H9 (cell line): ENCODE data around the gene PTCD1. TPM values are rescaled to one million over a fixed set of nuclear protein-coding genes. Genes with fewer than 3 reads are reported as not detected.
A peak's percentile ranks its signal among the peaks of the same experiment; 100 is the strongest.

Experiments used
- DNase-seq: peaks from one replicate; pipeline ENCODE4 v3.0.0-alpha.2; 2017
- H2AFZ ChIP-seq: one replicate; pipeline ENCODE4 v1.6.1; 2013; ENCODE audit warnings: mild to moderate bottlenecking, low read length, control low read depth, moderate library complexity
- H2AK5ac ChIP-seq: 2 replicates; pipeline ENCODE4 v1.6.1; 2013; ENCODE audit warnings: low read length, control low read depth, mixed read lengths; ENCODE audit not compliant: insufficient read length
- H2BK120ac ChIP-seq: one replicate; pipeline ENCODE4 v1.6.1; 2013; ENCODE audit warnings: low read depth, mild to moderate bottlenecking, low read length, control low read depth, inconsistent platforms; ENCODE audit not compliant: poor library complexity, severe bottlenecking
- H2BK12ac ChIP-seq: 2 replicates; pipeline ENCODE4 v1.6.1; 2013; ENCODE audit warnings: low read length, control low read depth, mixed read lengths, low read depth; ENCODE audit not compliant: insufficient read length
- H2BK15ac ChIP-seq: 2 replicates; pipeline ENCODE4 v1.6.1; 2013; ENCODE audit warnings: low read depth, low read length, control low read depth
- H2BK20ac ChIP-seq: one replicate; pipeline ENCODE4 v1.6.1; 2013; ENCODE audit warnings: low read depth, mild to moderate bottlenecking, low read length, control low read depth, inconsistent platforms; ENCODE audit not compliant: poor library complexity, severe bottlenecking
- H2BK5ac ChIP-seq: 2 replicates; pipeline ENCODE4 v1.6.1; 2013; ENCODE audit warnings: low read length, control low read depth, mixed read lengths; ENCODE audit not compliant: insufficient read length
- H3K14ac ChIP-seq: 2 replicates; pipeline ENCODE4 v1.6.1; 2013; ENCODE audit warnings: low read length, control low read depth; ENCODE audit not compliant: insufficient read depth
- H3K18ac ChIP-seq: 2 replicates; pipeline ENCODE4 v1.6.1; 2013; ENCODE audit warnings: low read depth, mild to moderate bottlenecking, mixed read lengths, low read length, control low read depth; ENCODE audit not compliant: insufficient read length
- H3K23ac ChIP-seq: 2 replicates; pipeline ENCODE4 v1.6.1; 2013; ENCODE audit warnings: low read length, control low read depth, mixed read lengths, low read depth; ENCODE audit not compliant: insufficient read length
- H3K23me2 ChIP-seq: 2 replicates; pipeline ENCODE4 v1.6.1; 2013; ENCODE audit warnings: low read depth, mild to moderate bottlenecking, mixed read lengths, low read length, control low read depth; ENCODE audit not compliant: insufficient read length, poor library complexity, severe bottlenecking
- H3K27ac ChIP-seq: 2 replicates; pipeline ENCODE4 v1.5.1; 2013; ENCODE audit warnings: low read length, control low read depth, mixed read lengths, low read depth; ENCODE audit not compliant: insufficient read length
- H3K27me3 ChIP-seq: 2 replicates; pipeline ENCODE4 v1.6.1; 2013; ENCODE audit warnings: low read length, control low read depth, inconsistent platforms; ENCODE audit not compliant: insufficient read depth
- H3K4ac ChIP-seq: 2 replicates; pipeline ENCODE4 v1.6.1; 2013; ENCODE audit warnings: low read depth, mild to moderate bottlenecking, control low read depth, inconsistent platforms, low read length, moderate library complexity
- H3K4me1 ChIP-seq: 2 replicates; pipeline ENCODE4 v1.6.1; 2013; ENCODE audit warnings: low read length, control low read depth, inconsistent platforms; ENCODE audit not compliant: insufficient read depth
- H3K4me2 ChIP-seq: 2 replicates; pipeline ENCODE4 v1.6.1; 2013; ENCODE audit warnings: low read length, control low read depth, mixed read lengths; ENCODE audit not compliant: insufficient read length, insufficient read depth
- H3K56ac ChIP-seq: 2 replicates; pipeline ENCODE4 v1.6.1; 2013; ENCODE audit warnings: low read depth, mild to moderate bottlenecking, mixed read lengths, low read length, control low read depth; ENCODE audit not compliant: insufficient read length
- H3K79me1 ChIP-seq: 2 replicates; pipeline ENCODE4 v1.6.1; 2013; ENCODE audit warnings: low read depth, mild to moderate bottlenecking, moderate library complexity, low read length, control low read depth, inconsistent platforms; ENCODE audit not compliant: insufficient read depth, poor library complexity, severe bottlenecking
- H3K79me2 ChIP-seq: 2 replicates; pipeline ENCODE4 v1.6.1; 2013; ENCODE audit warnings: low read length, control low read depth, inconsistent platforms; ENCODE audit not compliant: insufficient read depth
- H3K9ac ChIP-seq: 2 replicates; pipeline ENCODE4 v1.6.1; 2013; ENCODE audit warnings: low read length, control low read depth, mixed read lengths; ENCODE audit not compliant: insufficient read length; ENCODE audit errors: extremely low read depth
- H3K9me3 ChIP-seq: one replicate; pipeline ENCODE4 v1.6.1; 2013; ENCODE audit warnings: low read depth, low read length, inconsistent platforms; ENCODE audit not compliant: control insufficient read depth
- H3T11ph ChIP-seq: one replicate; pipeline ENCODE4 v1.6.1; 2013; ENCODE audit warnings: mild to moderate bottlenecking, low read length, control low read depth, inconsistent platforms
- H4K20me1 ChIP-seq: one replicate; pipeline ENCODE4 v1.6.1; 2013; ENCODE audit not compliant: control insufficient read depth, insufficient read length, insufficient read depth
- H4K5ac ChIP-seq: 2 replicates; pipeline ENCODE4 v1.6.1; 2013; ENCODE audit warnings: low read depth, mild to moderate bottlenecking, mixed read lengths, low read length, control low read depth; ENCODE audit not compliant: insufficient read length
- H4K8ac ChIP-seq: replicated peaks from 2 replicates; pipeline ENCODE4 v1.6.1; 2013; ENCODE audit warnings: low read length, control low read depth, mixed read lengths, low read depth; ENCODE audit not compliant: insufficient read length
- H4K91ac ChIP-seq: 2 replicates; pipeline ENCODE4 v1.6.1; 2013; ENCODE audit warnings: low read depth, mild to moderate bottlenecking, moderate library complexity, mixed read lengths, low read length, control low read depth; ENCODE audit not compliant: insufficient read length
- H3K27ac Mint-ChIP-seq, 3 experiments: 2 replicates in 2 of 3; 3 replicates in 1 of 3; pipeline ENCODE4 v1.8.0; 2020 to 2021; ENCODE audit warnings: mixed read lengths in 3 of 3, mild to moderate bottlenecking in 1 of 3, moderate library complexity in 1 of 3
- H3K27me3 Mint-ChIP-seq: 2 replicates; pipeline ENCODE4 v1.8.0; 2021; ENCODE audit warnings: low read depth, mild to moderate bottlenecking, moderate library complexity, mixed read lengths
- H3K36me3 Mint-ChIP-seq, 3 experiments: 2 replicates in 2 of 3; 3 replicates in 1 of 3; pipeline ENCODE4 v1.8.0; 2020 to 2021; ENCODE audit warnings: low read depth in 3 of 3, mixed read lengths in 3 of 3; ENCODE audit not compliant: insufficient read depth in 1 of 3
- H3K4me1 Mint-ChIP-seq, 2 experiments: 2 replicates each; pipeline ENCODE4 v1.8.0; 2020; ENCODE audit warnings: mixed read lengths in 2 of 2
- H3K4me3 Mint-ChIP-seq, 2 experiments: 2 replicates in 1 of 2; 3 replicates in 1 of 2; pipeline ENCODE4 v1.8.0; 2020 to 2021; ENCODE audit warnings: mild to moderate bottlenecking in 2 of 2, mixed read lengths in 2 of 2, moderate library complexity in 1 of 2
- H3K9me3 Mint-ChIP-seq, 2 experiments: 2 replicates in 1 of 2; 3 replicates in 1 of 2; pipeline ENCODE4 v1.8.0; 2020; ENCODE audit warnings: mild to moderate bottlenecking in 2 of 2, mixed read lengths in 2 of 2, moderate library complexity in 1 of 2
- WGBS: extraction: QIAGEN DNeasy Blood & Tissue Kit; methylation state at CpG from one replicate; pipeline ENCODE4 v1.1.7; 2013; ENCODE audit warnings: missing lambda C conversion rate, low lambda C conversion rate, mixed read lengths; ENCODE audit not compliant: insufficient read length; ENCODE audit errors: extremely low coverage; 5-methylcytosine and 5-hydroxymethylcytosine counted together
- total RNA-seq: library from RNA; stranded (reverse); gene quantifications from 2 replicates; pipeline ENCODE4 v1.2.1, GENCODE V29; 2021
- TF ChIP-seq, protein P1 (sequence below): fragments of 200-600 bp; sonication (generic); conservative IDR thresholded peaks from 3 replicates; pipeline ENCODE4 v1.8.0; 2021; ENCODE audit warnings: antibody characterized with exemption, mild to moderate bottlenecking

PTCD1 gene
- total RNA-seq, 1 experiment from 2014 or later: 12.8 TPM

- no peak overlapping the region for H3K27ac Mint-ChIP-seq
- Histone ChIP-seq H3K9ac (no peak overlapping the region), H3K79me1 (no peaks in the 10 kb centered on the region), H4K20me1 (no peaks in the 10 kb centered on the region), H4K5ac (no peak overlapping the region), H3K4ac (no peak overlapping the region), H2BK20ac (no peak overlapping the region), H3K56ac (no peak overlapping the region), H3K14ac (no peak overlapping the region), H2BK12ac (no peak overlapping the region), H3K18ac (no peak overlapping the region), H3K23ac (no peak overlapping the region), H3K9me3 (no peaks in the 10 kb centered on the region), H3K27ac (no peak overlapping the region), H3K27me3 (no peaks in the 10 kb centered on the region), H4K8ac (no peak overlapping the region), H2AK5ac (no peak overlapping the region), H4K91ac (no peak overlapping the region), H3K4me1 (no peaks in the 10 kb centered on the region), H2BK5ac (no peak overlapping the region), H3K4me2 (no peak overlapping the region), H3K79me2 (no peaks in the 10 kb centered on the region), H2BK15ac (no peak overlapping the region), H2AFZ (no peak overlapping the region), H3T11ph (no peak overlapping the region), H2BK120ac (no peak overlapping the region), H3K23me2 (peaks cover 2% of the 10 kb centered on the region)
- H3K4me3 Mint-ChIP-seq: no peak overlapping the region
- no peak for DNase-seq
- no peaks in the 10 kb centered on the region; a peak in 1 of 5 replicates for H3K9me3 Mint-ChIP-seq
- no peaks in the 10 kb centered on the region; a peak in 1 of 4 replicates for H3K4me1 Mint-ChIP-seq
- TF ChIP-seq, protein P1, sequence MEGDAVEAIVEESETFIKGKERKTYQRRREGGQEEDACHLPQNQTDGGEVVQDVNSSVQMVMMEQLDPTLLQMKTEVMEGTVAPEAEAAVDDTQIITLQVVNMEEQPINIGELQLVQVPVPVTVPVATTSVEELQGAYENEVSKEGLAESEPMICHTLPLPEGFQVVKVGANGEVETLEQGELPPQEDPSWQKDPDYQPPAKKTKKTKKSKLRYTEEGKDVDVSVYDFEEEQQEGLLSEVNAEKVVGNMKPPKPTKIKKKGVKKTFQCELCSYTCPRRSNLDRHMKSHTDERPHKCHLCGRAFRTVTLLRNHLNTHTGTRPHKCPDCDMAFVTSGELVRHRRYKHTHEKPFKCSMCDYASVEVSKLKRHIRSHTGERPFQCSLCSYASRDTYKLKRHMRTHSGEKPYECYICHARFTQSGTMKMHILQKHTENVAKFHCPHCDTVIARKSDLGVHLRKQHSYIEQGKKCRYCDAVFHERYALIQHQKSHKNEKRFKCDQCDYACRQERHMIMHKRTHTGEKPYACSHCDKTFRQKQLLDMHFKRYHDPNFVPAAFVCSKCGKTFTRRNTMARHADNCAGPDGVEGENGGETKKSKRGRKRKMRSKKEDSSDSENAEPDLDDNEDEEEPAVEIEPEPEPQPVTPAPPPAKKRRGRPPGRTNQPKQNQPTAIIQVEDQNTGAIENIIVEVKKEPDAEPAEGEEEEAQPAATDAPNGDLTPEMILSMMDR: peak; percentile 51; the same call in 2 of the 3 replicates
- H3K27me3 Mint-ChIP-seq: no peaks in the 10 kb centered on the region; the same call in 1 of the 2 replicates
- WGBS: no CpG with 5 or more reads among the region's 9 CpGs
- H3K36me3 Mint-ChIP-seq: peaks cover 11 to 48% (median 24%) of the 10 kb centered on the region in 3 experiments; a peak in 6 of 7 replicates
Observed at GRCh38 chr7:99386584-99387238, 51.9 kb downstream of the PTCD1 start.
